CD4-positive, alpha-beta T cell treated with Interleukin-15 for 4 hours (primary cell): Measurements from ENCODE around the gene MGST2.
A peak's percentile ranks its signal among the peaks of the same experiment; 100 is the strongest.

Experiments
- DNase-seq: peaks from one replicate; pipeline ENCODE4 v3.0.0-alpha.2; 2020; ENCODE audit warnings: low spot score

The MGST2 gene

GRCh38 chr4:139704915-139705485, 39.4 kb downstream of the MGST2 start:
- DNase-seq = no peak

- no peak for DNase-seq
Observed at GRCh38 chr4:139709660-139710059, 44.0 kb downstream of the MGST2 start.

- no peak for DNase-seq
Observed at GRCh38 chr4:139710073-139710472, 44.5 kb downstream of the MGST2 start.

GRCh38 chr4:139711461-139711860, 45.8 kb downstream of the MGST2 start:
- no peak for DNase-seq

DNA sequence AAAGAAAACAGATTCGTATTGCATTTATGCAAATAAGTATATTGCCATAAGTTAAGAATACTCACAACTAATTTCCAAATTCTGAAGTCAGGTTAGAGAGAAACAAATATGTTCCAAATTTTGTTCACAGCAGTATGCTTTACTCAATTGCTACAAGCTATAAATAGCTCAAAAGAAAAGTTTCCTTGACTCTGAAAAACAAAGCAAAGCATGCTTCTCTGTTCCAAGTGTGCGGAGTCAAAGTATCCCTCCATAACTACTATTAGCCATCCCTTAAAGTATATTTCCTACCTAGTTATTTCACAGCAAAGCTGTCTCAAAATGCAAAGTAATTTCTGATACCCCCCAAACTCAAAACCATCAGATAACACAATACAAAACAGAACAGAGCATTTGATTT, 47.3 kb downstream of the MGST2 start:
- DNase-seq = no peak

GRCh38 chr4:139715746-139716391, 50.2 kb downstream of the MGST2 start:
- no peak for DNase-seq

DNA sequence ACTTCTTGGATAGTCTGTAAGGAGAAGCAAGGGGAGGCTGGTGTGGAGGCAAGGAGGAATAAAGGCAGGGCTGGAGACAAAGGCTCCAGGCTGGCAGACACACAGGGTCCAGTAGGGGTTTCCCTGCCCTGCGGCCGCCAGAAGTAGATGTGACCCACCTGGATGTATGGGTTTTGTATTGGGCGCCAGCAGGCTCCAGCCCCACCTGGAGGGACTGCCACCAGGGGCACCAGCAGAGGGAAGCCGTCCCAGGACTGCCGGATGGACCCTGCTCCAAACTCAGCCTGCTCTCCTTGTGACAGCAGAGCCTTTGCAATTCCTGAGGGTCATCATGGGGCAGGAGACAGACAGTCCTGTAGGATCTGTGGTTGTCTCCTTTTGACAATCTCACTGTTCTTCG, 52.7 kb downstream of the MGST2 start:
- DNase-seq = no peak

DNA sequence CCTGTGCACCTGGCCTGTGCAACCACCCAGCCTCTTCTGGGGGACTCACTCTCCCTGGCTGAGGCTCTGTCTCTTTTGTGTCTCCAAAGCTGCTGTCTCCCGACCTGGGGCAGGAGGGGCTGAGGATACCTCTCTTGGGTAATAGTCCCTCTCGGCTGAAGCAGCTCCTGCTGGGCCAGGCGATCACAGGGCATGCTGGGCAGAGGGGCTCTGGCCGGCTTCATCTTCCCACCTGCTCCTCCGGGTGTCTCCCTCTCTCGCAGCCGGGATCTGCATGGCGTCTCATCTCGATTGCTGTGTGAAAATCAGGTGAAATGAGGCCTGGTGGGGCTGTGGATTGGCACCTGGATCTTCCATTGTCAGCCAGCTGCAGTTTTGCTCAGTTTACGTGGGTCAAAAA, 53.2 kb downstream of the MGST2 start:
- no peak for DNase-seq

DNA sequence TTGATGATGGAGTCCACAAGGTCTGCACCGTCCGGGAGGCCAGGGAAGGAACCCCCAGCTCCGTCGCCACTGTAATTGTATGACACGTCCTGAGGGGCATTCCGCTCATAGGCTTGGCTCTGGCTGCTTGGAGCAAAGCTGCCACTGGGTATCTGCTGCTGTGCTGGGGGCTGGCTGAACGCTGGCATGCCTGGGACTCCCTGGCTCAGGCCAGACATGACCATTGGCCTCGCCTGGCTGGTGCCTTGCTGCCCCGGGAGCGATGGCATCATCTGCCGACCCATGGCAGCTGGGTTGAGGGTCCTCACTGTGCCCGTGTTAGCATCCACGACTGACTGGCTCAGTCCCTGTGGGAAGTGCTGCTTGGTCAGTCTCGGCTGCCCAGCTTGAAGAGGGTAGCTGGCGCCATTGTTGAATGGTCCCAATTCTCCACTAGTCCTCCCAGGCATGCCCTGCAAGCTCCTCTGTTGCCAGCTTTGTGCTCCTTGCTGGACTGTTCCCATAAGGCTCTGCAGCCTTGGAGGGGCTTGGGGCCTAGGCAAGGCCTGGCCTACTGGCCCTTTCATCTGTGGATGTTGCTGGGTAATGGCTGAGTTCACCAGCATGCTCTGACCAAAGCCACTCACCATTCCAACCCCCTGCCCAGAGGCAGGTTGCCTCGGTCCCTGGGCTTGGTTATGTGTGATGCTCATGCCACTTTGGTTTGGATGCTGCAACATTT, 53.9 kb downstream of the MGST2 start:
- DNase-seq = no peak

- no peak for DNase-seq
Observed at GRCh38 chr4:139720806-139721205, 55.2 kb downstream of the MGST2 start.

GRCh38 chr4:139721789-139722188, 56.2 kb downstream of the MGST2 start:
- no peak for DNase-seq

DNA sequence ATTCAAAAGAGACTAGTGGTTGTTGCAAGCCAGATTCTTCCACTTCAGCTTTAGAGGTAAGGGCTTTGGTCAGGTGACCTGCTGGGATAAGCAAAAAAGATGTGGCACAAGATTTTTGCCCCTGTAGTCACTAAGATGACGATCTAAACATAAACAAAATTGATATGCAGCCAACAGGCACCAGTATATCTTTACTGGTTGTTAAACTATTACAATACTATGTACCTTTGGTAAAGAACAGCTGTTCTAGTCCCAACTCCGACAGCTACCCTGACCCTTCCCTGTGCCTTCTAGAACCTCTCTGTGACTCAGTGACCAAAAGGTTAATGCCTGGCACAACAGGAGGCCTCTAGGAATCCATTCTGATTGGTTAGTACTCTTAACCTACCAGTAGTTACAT, 59.6 kb downstream of the MGST2 start:
- DNase-seq = no peak

DNA sequence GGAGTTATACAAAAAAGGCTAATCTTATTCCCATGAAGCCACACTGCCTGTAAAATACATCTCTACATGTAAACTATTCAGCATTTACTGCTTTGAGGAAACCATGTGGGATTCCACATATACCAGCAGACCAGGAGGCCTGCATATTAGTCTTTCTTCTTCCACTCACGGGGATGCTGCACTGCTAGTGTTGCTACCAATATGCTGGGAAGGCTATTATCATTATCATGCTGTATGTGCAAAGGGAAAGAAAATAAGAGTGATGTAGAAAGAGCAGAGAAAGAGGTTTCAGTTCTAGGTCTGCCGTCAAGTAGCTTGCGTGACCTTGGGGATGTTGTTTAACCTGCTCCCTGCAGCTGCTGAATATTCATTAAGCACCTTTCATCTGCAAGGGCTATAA, 61.0 kb downstream of the MGST2 start:
- DNase-seq = no peak

GRCh38 chr4:139728146-139728545, 62.5 kb downstream of the MGST2 start:
- no peak for DNase-seq

GRCh38 chr4:139728840-139729239, 63.2 kb downstream of the MGST2 start:
- no peak for DNase-seq

DNA sequence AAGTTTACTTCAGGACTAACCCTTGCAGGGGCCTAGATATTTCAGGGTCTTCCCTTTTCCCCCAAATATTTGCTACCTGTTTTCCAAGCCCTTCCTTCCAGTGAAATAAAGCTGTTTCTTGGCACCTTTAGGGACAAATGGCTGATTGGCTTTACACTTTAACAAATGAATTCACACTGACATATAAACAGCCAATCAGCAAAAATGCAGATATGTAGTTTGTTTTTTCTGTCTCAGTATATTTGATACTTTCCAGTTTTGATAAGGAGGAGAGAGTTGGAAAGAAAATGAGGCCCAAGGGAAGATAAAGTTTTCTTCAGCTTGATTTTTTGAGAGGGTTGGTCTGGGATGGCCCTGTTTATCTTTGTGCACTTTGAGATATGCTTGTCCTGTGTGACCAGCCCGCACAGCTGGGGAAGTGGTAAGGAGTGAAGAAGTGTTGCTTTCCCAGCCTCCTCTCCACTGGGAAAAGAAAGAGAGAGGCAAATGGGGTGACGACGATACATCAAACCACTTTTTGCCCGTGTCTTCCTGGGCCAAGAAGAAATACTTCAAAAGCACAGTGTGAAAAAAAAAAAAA, 67.5 kb downstream of the MGST2 start:
- no peak for DNase-seq

GRCh38 chr4:139734201-139734874, 68.7 kb downstream of the MGST2 start:
- DNase-seq = no peak

DNA sequence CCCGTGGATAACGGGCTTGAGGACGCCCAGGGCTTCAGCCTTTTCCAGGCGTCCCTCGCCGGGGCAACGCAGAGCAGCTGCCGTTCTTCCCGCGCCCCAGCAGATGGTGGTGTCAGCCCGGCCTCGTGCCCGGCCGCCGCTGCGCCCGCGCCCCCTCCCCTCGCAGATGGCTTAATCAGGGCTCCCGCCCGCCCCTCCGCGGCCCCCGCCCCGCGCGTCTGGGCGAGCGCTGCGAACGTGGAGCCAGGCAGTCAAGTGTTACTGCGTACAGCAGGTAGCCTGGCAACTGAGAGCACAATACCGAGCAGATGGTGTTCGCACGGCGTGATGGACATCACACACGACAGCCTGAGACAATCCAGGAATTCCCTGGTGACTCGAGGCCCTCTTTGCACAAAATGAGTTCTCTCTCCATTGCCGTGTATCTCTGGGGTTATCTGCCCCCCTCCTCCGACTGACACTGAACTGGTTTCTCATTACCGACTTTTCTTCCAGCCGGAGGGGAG, 69.3 kb downstream of the MGST2 start:
- DNase-seq = peak; percentile 12

GRCh38 chr4:139735381-139736273, 70.0 kb downstream of the MGST2 start:
- no peak for DNase-seq

- no peak for DNase-seq
Observed at GRCh38 chr4:139736274-139736660, 70.6 kb downstream of the MGST2 start.

DNA sequence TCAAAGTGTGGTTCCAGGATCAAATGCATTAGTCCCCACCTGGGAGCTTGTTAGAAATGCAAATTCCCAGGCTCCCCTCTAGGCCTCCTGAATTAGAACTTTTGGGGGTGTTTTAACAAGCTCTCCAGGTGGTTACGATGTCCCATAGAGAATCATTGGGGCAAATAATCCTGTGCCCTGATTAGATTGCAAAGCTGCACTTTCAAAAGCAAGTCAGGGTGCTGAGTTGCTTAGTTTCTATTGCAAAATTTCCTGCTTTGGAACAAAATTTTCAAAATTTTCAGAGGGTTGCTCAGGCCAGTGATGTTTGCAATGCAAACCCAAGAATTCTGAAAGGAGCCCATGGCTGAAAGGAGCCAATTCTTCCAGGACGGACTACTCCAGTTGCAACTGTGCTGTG, 71.0 kb downstream of the MGST2 start:
- no peak for DNase-seq
